SK-N-SH treated with all-trans-retinoic acid at 6 μM for 48 hours (cell line): ENCODE data around the gene USHBP1.

Experiments
- ATAC-seq: fragments of 200-7000 bp; cut with Tn5 transposase; 3 replicates; pipeline ENCODE4 v1.9.1; 2020; ENCODE audit warnings: mild to moderate bottlenecking, moderate library complexity
- ARNTL ChIP-seq: fragments of 450-650 bp; formaldehyde crosslinking; IDR thresholded peaks from 2 replicates; pipeline ENCODE4 v1.5.0; 2020; ENCODE audit warnings: low read depth, mild to moderate bottlenecking, moderate library complexity, borderline replicate concordance
- CSDC2 ChIP-seq: fragments of 250-450 bp; sonication (Bioruptor Pico); IDR thresholded peaks from 2 replicates; pipeline ENCODE4 v1.5.0; 2020; ENCODE audit warnings: mild to moderate bottlenecking, moderate library complexity
- ESRRG ChIP-seq: fragments of 250-450 bp; sonication (Bioruptor Pico); IDR thresholded peaks from 2 replicates; pipeline ENCODE4 v1.6.1; 2021; ENCODE audit warnings: mild to moderate bottlenecking
- GLIS3 ChIP-seq: fragments of 250-450 bp; sonication (Bioruptor Pico); IDR thresholded peaks from 2 replicates; pipeline ENCODE4 v1.5.0; 2020; ENCODE audit warnings: mild to moderate bottlenecking, moderate library complexity
- ISL1 ChIP-seq: fragments of 250-450 bp; sonication (Bioruptor Pico); IDR thresholded peaks from 2 replicates; pipeline ENCODE4 v2.1.2; 2022; ENCODE audit warnings: mild to moderate bottlenecking, moderate library complexity
- OSR1 ChIP-seq: fragments of 250-450 bp; sonication (Bioruptor Pico); IDR thresholded peaks from 2 replicates; pipeline ENCODE4 v1.8.0; 2022; ENCODE audit warnings: moderate library complexity, mild to moderate bottlenecking, inconsistent platforms
- PPARA ChIP-seq: fragments of 250-450 bp; sonication (Bioruptor Pico); IDR thresholded peaks from 2 replicates; pipeline ENCODE4 v1.5.0; 2020; ENCODE audit warnings: mild to moderate bottlenecking, borderline replicate concordance
- SNAI2 ChIP-seq: fragments of 250-450 bp; sonication (Bioruptor Pico); IDR thresholded peaks from 2 replicates; pipeline ENCODE4 v1.5.0; 2020; ENCODE audit warnings: mild to moderate bottlenecking, moderate library complexity
- TCF4 ChIP-seq: fragments of 250-450 bp; sonication (Bioruptor Pico); IDR thresholded peaks from 2 replicates; pipeline ENCODE4 v1.8.0; 2021; ENCODE audit warnings: mild to moderate bottlenecking, moderate library complexity, borderline replicate concordance
- TOX ChIP-seq: fragments of 250-450 bp; sonication (Bioruptor Pico); IDR thresholded peaks from 2 replicates; pipeline ENCODE4 v1.8.0; 2021; ENCODE audit warnings: mild to moderate bottlenecking, moderate library complexity, borderline replicate concordance
- ZFP3 ChIP-seq: fragments of 250-450 bp; sonication (Bioruptor Pico); IDR thresholded peaks from 2 replicates; pipeline ENCODE4 v1.5.0; 2020; ENCODE audit warnings: mild to moderate bottlenecking, moderate library complexity
- ZFP30 ChIP-seq: fragments of 450-650 bp; formaldehyde crosslinking; IDR thresholded peaks from 2 replicates; pipeline ENCODE4 v1.5.0; 2022; ENCODE audit warnings: mild to moderate bottlenecking, moderate library complexity
- ZNF565 ChIP-seq: fragments of 450-650 bp; formaldehyde crosslinking; conservative IDR thresholded peaks from 2 replicates; pipeline ENCODE4 v1.5.0; 2020; ENCODE audit warnings: low read depth, mild to moderate bottlenecking, moderate library complexity
- ZNF70 ChIP-seq: fragments of 450-650 bp; formaldehyde crosslinking; IDR thresholded peaks from 2 replicates; pipeline ENCODE4 v1.5.0; 2020; ENCODE audit warnings: mild to moderate bottlenecking, moderate library complexity
- ZNF8 ChIP-seq: fragments of 450-650 bp; formaldehyde crosslinking; IDR thresholded peaks from 2 replicates; pipeline ENCODE4 v1.5.0; 2020; ENCODE audit warnings: mild to moderate bottlenecking, moderate library complexity
- TF ChIP-seq, protein P1 (sequence below): fragments of 250-450 bp; sonication (Bioruptor Pico); IDR thresholded peaks from 2 replicates; pipeline ENCODE4 v1.8.0; 2021; ENCODE audit warnings: low read depth, mild to moderate bottlenecking, moderate library complexity, borderline replicate concordance
- TF ChIP-seq, protein P2 (sequence below): fragments of 250-450 bp; sonication (Bioruptor Pico); IDR thresholded peaks from 2 replicates; pipeline ENCODE4 v1.8.0; 2020; ENCODE audit warnings: mild to moderate bottlenecking, moderate library complexity, borderline replicate concordance
- TF ChIP-seq, protein P3 (sequence below): fragments of 250-450 bp; sonication (Bioruptor Pico); IDR thresholded peaks from 2 replicates; pipeline ENCODE4 v1.5.1; 2021; ENCODE audit warnings: mild to moderate bottlenecking, moderate library complexity

The USHBP1 gene

DNA sequence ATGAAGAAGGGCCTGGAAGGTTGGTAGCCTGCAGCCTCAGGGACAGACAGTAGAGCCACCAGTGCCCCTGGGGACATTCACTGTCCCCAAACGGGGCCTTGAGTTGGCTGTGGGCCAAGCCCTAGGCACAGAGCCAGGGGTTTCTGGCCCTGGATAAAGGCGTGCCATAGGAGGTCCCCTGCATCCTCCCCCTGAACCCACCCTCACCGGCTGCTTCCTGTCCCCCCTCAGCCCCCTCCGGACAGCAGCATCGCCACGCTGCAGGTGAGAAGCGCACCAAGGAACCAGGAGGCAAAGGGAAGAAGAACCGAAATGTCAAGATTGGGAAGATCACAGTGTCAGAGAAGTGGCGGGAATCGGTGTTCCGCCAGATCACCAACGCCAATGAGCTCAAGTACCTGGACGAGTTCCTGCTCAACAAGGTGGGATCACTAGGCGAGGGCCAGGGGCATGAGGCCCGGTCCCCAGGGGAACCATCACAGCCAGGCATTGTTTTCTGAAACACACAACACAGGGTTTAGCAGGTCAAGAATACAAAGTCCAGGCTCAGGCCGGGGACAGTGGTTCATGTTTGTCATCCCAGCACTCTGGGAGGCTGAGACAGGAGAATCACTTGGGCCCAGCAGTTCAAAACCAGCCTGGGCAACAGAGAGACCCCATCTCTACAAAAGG, 64.0 kb downstream of the USHBP1 start:
- no peak for ATAC-seq
- no peak for TF ChIP-seq TCF4 (CRISPR knock-in tag)
- no peak for TF ChIP-seq TOX (CRISPR knock-in tag)
- no peak for TF ChIP-seq ISL1 (CRISPR knock-in tag)
- TF ChIP-seq, protein P1, sequence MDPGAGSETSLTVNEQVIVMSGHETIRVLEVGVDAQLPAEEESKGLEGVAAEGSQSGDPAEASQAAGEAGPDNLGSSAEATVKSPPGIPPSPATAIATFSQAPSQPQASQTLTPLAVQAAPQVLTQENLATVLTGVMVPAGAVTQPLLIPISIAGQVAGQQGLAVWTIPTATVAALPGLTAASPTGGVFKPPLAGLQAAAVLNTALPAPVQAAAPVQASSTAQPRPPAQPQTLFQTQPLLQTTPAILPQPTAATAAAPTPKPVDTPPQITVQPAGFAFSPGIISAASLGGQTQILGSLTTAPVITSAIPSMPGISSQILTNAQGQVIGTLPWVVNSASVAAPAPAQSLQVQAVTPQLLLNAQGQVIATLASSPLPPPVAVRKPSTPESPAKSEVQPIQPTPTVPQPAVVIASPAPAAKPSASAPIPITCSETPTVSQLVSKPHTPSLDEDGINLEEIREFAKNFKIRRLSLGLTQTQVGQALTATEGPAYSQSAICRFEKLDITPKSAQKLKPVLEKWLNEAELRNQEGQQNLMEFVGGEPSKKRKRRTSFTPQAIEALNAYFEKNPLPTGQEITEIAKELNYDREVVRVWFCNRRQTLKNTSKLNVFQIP: no peak
- TF ChIP-seq ZFP30: no peak
- TF ChIP-seq ZFP3 (CRISPR knock-in tag): no peak
- TF ChIP-seq PPARA (CRISPR knock-in tag): no peak
- TF ChIP-seq OSR1 (CRISPR knock-in tag): no peak
- no peak for TF ChIP-seq ARNTL (CRISPR knock-in tag)
- TF ChIP-seq CSDC2 (CRISPR knock-in tag): no peak
- no peak for TF ChIP-seq ZNF8
- no peak for TF ChIP-seq ESRRG (CRISPR knock-in tag)
- no peak for TF ChIP-seq ZNF565 (CRISPR knock-in tag)
- TF ChIP-seq, protein P2, sequence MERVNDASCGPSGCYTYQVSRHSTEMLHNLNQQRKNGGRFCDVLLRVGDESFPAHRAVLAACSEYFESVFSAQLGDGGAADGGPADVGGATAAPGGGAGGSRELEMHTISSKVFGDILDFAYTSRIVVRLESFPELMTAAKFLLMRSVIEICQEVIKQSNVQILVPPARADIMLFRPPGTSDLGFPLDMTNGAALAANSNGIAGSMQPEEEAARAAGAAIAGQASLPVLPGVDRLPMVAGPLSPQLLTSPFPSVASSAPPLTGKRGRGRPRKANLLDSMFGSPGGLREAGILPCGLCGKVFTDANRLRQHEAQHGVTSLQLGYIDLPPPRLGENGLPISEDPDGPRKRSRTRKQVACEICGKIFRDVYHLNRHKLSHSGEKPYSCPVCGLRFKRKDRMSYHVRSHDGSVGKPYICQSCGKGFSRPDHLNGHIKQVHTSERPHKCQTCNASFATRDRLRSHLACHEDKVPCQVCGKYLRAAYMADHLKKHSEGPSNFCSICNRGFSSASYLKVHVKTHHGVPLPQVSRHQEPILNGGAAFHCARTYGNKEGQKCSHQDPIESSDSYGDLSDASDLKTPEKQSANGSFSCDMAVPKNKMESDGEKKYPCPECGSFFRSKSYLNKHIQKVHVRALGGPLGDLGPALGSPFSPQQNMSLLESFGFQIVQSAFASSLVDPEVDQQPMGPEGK (CRISPR knock-in tag): no peak
- TF ChIP-seq SNAI2 (CRISPR knock-in tag): no peak
- no peak for TF ChIP-seq GLIS3 (CRISPR knock-in tag)
- TF ChIP-seq, protein P3, sequence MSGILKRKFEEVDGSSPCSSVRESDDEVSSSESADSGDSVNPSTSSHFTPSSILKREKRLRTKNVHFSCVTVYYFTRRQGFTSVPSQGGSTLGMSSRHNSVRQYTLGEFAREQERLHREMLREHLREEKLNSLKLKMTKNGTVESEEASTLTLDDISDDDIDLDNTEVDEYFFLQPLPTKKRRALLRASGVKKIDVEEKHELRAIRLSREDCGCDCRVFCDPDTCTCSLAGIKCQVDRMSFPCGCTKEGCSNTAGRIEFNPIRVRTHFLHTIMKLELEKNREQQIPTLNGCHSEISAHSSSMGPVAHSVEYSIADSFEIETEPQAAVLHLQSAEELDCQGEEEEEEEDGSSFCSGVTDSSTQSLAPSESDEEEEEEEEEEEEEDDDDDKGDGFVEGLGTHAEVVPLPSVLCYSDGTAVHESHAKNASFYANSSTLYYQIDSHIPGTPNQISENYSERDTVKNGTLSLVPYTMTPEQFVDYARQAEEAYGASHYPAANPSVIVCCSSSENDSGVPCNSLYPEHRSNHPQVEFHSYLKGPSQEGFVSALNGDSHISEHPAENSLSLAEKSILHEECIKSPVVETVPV (CRISPR knock-in tag): no peak
- no peak for TF ChIP-seq ZNF70 (CRISPR knock-in tag)
- TF ChIP-seq, all 23 proteins: peak for 0
